Measurements from ENCODE around the gene LRRC74B.

LRRC74B gene

GRCh38 chr22:21020802-21021429 lies 24.8 kb upstream of the LRRC74B start:
- TF ChIP-seq ZFX (IDR thresholded peaks at IDR 0.05): no peak
- TF ChIP-seq, protein P1, sequence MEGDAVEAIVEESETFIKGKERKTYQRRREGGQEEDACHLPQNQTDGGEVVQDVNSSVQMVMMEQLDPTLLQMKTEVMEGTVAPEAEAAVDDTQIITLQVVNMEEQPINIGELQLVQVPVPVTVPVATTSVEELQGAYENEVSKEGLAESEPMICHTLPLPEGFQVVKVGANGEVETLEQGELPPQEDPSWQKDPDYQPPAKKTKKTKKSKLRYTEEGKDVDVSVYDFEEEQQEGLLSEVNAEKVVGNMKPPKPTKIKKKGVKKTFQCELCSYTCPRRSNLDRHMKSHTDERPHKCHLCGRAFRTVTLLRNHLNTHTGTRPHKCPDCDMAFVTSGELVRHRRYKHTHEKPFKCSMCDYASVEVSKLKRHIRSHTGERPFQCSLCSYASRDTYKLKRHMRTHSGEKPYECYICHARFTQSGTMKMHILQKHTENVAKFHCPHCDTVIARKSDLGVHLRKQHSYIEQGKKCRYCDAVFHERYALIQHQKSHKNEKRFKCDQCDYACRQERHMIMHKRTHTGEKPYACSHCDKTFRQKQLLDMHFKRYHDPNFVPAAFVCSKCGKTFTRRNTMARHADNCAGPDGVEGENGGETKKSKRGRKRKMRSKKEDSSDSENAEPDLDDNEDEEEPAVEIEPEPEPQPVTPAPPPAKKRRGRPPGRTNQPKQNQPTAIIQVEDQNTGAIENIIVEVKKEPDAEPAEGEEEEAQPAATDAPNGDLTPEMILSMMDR (conservative IDR thresholded peaks at IDR 0.05): no peak; the same call in 1 of the 2 replicates

DNA sequence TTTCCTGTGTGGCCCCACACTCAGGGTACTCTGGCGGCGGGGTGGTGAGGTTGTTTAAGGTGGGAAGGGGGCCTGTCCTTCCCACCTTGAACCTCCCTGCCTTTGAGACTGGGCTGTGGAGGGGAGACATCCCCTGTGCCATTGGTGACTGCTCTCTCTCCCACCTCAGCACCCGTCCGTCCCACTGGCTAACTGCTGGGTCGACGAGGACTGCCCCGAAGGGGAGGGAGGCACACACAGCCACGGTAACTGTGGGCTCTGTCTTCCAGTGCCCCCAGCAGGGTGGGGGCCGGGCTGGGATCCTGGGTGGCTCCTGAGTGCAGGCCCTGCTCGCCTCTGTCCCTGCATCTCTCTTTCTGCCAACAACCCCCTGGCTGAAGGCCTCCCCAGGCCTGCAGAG lies 23.2 kb upstream of the LRRC74B start:
- no peak overlapping the region for H3K27ac ChIP-seq
- TF ChIP-seq ZFX (IDR thresholded peaks at IDR 0.05): no peak
- TF ChIP-seq, protein P1 (conservative IDR thresholded peaks at IDR 0.05): no peak

More at GRCh38 chr22:21020802-21021429, 24.8 kb upstream of the LRRC74B start:
- H3K27ac ChIP-seq: no peak overlapping the region

DNA sequence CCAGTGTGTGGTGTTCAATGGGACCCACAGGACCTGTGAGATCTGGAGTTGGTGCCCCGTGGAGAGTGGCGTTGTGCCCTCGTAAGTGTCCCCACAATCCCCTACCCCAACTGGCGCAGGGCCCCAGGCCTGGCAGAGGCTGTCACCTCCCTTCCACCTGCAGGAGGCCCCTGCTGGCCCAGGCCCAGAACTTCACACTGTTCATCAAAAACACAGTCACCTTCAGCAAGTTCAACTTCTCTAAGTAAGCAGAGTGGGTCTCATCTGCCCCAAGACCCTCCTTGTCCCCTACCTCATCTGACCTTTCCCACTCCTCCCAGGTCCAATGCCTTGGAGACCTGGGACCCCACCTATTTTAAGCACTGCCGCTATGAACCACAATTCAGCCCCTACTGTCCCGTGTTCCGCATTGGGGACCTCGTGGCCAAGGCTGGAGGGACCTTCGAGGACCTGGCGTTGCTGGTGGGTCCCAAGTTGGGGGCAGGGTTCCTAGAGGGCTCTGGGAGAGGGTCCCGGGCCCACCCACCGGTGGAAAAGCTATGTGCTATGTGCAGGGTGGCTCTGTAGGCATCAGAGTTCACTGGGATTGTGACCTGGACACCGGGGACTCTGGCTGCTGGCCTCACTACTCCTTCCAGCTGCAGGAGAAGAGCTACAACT lies 22.7 kb upstream of the LRRC74B start:
- no peak for TF ChIP-seq ZFX (IDR thresholded peaks at IDR 0.05)
- TF ChIP-seq, protein P1 (conservative IDR thresholded peaks at IDR 0.05): no peak
- H3K27ac ChIP-seq: no peak overlapping the region

- TF ChIP-seq ZFX (IDR thresholded peaks at IDR 0.05): no peak
- TF ChIP-seq, protein P1 (conservative IDR thresholded peaks at IDR 0.05): no peak
- H3K27ac ChIP-seq: no peak overlapping the region
These were observed 20.5 kb upstream of the LRRC74B start for GRCh38 chr22:21025266-21025665.

DNA sequence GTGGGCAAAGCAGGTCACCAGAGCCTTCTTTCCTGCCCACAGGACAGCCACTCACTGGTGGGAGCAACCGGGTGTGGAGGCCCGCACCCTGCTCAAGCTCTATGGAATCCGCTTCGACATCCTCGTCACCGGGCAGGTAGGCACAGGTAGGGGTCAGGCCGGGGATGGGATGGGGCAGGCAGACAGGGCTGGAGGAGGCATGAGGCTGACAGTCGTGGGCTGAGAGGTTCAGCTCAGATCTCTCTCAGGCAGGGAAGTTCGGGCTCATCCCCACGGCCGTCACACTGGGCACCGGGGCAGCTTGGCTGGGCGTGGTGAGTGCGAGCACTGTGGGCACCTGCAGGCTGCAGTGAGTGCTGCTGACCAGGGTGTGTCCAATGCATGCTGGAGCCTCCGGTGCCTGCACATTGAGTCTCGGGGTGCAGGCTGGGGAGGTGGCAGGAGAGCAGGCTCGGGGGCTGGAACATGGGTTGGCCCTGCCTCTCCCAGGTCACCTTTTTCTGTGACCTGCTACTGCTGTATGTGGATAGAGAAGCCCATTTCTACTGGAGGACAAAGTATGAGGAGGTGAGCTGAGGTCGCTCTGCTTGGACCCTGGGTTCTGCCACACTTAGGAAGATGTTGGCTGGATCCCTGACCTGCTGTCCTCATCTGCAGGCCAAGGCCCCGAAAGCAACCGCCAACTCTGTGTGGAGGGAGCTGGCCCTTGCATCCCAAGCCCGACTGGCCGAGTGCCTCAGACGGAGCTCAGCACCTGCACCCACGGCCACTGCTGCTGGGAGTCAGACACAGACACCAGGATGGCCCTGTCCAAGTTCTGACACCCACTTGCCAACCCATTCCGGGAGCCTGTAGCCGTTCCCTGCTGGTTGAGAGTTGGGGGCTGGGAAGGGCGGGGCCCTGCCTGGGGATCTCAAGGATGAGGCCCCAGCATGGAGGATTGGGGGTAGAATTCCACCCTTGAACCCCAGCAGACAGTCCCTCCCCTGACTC lies 19.7 kb upstream of the LRRC74B start:
- TF ChIP-seq ZFX (IDR thresholded peaks at IDR 0.05): no peak
- TF ChIP-seq, protein P1 (conservative IDR thresholded peaks at IDR 0.05): no peak
- H3K27ac ChIP-seq: no peak overlapping the region

GRCh38 chr22:21026783-21027692 lies 18.7 kb upstream of the LRRC74B start:
- H3K27ac ChIP-seq: no peak overlapping the region
- TF ChIP-seq ZFX (IDR thresholded peaks at IDR 0.05): no peak
- TF ChIP-seq, protein P1 (conservative IDR thresholded peaks at IDR 0.05): no peak
